Bronchial epithelial cell (primary cell): ENCODE results near the gene NCAM1. TPM values are rescaled to one million over a fixed set of nuclear protein-coding genes. Genes with fewer than 3 reads are reported as not detected.

Source experiments
- DNase-seq: peaks from one replicate; pipeline ENCODE4 v3.0.0-alpha.2; 2010; ENCODE audit warnings: low read depth
- FAIRE-seq: peaks from 2 replicates; lab custom pipeline; 2011; peaks lifted over from hg19 to GRCh38; lab: Jason Lieb, UNC
- H3K27me3 ChIP-seq: 2 replicates; pipeline ENCODE4 v1.5.1; 2011; ENCODE audit warnings: low read length; ENCODE audit not compliant: control insufficient read depth, insufficient read depth
- H3K36me3 ChIP-seq: 2 replicates; pipeline ENCODE4 v1.5.1; 2011; ENCODE audit warnings: low read length; ENCODE audit not compliant: control insufficient read depth, insufficient read depth
- H3K4me3 ChIP-seq: 2 replicates; pipeline ENCODE4 v1.5.1; 2011; ENCODE audit warnings: mild to moderate bottlenecking, low read depth, low read length, control low read depth
- total RNA-seq: library from RNA; depleted of rRNA; stranded (reverse); fragments of >200 nt; gene quantifications from 2 replicates; pipeline ENCODE4 v1.2.1, GENCODE V29; 2014
- TF ChIP-seq, protein P1 (sequence below): IDR thresholded peaks from 2 replicates; pipeline ENCODE4 v1.5.1; 2011; ENCODE audit warnings: mild to moderate bottlenecking, moderate library complexity, low read length, control low read depth, inconsistent platforms; ENCODE audit not compliant: insufficient read depth, severe bottlenecking

The NCAM1 gene
- total RNA-seq, 1 donor from 2014 or later, result under 0.01 TPM

DNA sequence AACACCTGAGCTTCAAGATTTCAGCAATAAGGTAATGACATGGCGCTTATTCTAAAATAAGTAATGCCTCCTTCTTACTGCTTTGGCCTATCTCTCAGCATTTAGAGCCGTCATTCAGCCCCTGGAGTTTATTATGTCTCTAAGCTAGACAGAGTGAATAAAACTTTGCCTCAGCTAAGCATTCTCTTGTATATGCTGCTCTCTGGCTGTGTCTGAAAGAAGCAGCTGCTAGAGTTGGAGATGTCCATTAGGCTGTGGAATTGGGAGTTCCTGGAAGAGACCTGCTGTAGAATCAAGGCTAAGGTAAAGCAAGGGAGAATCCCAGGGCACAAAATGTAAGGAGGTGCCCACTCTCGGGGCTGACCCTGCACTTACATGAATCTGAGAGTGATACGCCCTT is 317.7 kb downstream of the NCAM1 start:
- Histone ChIP-seq H3K36me3 (no peaks in the 10 kb centered on the region), H3K27me3 (no peaks in the 10 kb centered on the region), H3K4me3 (no peak overlapping the region)
- TF ChIP-seq, protein P1, sequence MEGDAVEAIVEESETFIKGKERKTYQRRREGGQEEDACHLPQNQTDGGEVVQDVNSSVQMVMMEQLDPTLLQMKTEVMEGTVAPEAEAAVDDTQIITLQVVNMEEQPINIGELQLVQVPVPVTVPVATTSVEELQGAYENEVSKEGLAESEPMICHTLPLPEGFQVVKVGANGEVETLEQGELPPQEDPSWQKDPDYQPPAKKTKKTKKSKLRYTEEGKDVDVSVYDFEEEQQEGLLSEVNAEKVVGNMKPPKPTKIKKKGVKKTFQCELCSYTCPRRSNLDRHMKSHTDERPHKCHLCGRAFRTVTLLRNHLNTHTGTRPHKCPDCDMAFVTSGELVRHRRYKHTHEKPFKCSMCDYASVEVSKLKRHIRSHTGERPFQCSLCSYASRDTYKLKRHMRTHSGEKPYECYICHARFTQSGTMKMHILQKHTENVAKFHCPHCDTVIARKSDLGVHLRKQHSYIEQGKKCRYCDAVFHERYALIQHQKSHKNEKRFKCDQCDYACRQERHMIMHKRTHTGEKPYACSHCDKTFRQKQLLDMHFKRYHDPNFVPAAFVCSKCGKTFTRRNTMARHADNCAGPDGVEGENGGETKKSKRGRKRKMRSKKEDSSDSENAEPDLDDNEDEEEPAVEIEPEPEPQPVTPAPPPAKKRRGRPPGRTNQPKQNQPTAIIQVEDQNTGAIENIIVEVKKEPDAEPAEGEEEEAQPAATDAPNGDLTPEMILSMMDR, result no peak
- DNase-seq (no peak), FAIRE-seq (no peak)

DNA sequence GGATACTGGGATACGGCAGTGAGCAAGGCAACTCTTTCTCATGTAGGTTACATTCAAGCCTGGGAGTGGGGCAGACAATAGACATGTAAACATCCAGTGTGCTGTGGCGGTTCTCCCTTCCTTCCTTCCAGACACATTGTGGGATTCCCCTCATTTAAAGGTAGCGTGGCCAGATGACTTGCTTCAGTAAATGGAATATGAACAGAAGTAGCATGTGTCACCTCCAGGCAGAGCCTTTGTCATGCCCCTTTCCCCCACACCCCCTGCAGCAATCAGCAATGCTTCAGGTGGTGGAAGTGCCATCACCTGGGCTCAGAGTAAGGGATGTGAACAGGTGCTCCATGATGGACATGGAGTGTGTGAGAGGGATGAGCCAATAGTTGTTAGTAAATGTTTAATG is 318.4 kb downstream of the NCAM1 start:
- DNase-seq (no peak), FAIRE-seq (no peak)
- no peaks in the 10 kb centered on the region for H3K27me3 ChIP-seq
- TF ChIP-seq, protein P1, result no peak
- H3K4me3 ChIP-seq, result no peak overlapping the region
- H3K36me3 ChIP-seq, result no peaks in the 10 kb centered on the region

DNA sequence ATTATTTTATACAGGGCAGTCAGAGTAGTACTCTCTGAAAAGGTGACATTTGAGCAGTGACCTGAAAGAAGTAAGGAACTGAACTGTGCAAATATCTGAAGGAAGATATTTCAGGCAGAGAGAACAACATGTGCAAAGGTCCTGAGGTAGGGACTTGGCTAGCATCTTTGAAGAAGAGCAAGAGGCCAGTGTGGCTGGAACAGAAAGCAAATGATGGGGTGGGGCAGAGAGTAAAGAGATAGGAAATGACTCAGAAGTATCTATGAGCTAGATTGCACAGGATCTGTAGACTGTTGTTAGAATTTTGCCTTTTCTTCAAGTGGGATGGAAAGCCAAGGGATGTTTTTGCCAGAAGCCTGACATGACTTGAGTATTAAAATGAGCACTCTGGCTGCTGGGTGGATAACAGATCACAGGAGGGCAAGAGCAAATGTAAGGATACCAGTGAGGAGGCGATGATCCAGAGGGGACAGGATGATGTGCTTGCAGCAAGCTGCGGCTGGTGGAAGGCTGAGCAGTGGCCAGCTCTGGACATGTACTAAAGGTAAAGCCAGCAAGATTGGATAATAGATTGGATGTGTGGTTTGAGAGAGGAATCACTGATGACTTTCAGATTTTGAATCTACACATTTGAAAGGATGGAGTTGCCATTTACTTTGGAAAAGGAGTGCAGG is 320.0 kb downstream of the NCAM1 start:
- TF ChIP-seq, protein P1, result no peak
- DNase-seq, result no peak
- no peak overlapping the region for H3K4me3 ChIP-seq
- peaks cover 3% of the 10 kb centered on the region for H3K27me3 ChIP-seq
- H3K36me3 ChIP-seq, result no peaks in the 10 kb centered on the region
- FAIRE-seq, result no peak

DNA sequence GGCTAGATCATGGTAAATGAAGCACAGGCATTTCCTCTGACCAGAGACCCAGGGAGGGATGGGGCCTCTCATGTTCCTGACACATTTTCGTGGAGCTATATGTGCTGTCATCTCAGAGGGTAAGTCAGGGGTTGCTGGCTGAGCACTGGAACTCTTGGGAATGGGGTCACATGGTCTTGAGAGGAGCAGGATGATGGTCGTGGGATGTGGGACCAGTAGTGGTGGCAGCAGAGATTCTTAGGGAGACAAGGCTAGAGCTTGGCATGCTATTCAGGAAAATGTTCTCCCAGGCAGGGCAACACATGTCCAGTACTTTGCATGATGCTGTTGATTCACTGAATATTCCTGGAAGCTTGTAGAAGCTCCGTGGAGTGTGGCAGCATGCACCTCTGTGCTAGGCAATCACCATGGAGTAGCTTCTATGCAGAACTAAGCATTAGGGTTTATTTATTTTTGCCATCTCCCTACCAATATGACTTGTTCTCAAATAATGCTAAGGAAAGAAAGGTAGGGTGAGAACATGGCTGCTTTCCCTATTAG is 321.7 kb downstream of the NCAM1 start:
- H3K27me3 ChIP-seq, result peaks cover 3% of the 10 kb centered on the region
- H3K4me3 ChIP-seq, result no peak overlapping the region
- FAIRE-seq, result peak; percentile 47
- H3K36me3 ChIP-seq, result no peaks in the 10 kb centered on the region
- DNase-seq, result no peak
- TF ChIP-seq, protein P1, result no peak

DNA sequence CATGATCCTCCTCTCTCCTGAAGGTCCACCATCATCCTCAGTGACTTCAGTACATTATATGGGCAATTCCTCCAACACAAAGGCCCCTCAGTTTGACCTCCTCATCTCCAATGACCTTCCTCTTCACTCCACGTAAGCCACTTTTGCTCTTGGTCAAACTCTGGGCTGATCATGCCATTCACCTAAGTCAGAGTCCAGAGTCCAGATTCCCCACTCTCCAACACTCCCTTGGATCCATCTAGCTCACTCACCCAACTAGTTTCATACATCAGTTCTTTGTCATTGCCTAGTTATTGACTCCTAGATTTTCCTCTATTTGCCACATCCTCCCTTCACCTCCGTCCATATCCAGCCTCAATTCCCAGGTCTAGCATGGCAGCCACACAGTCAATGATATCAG is 322.7 kb downstream of the NCAM1 start:
- DNase-seq, result no peak
- FAIRE-seq, result no peak
- no peaks in the 10 kb centered on the region for H3K36me3 ChIP-seq
- no peak overlapping the region for H3K4me3 ChIP-seq
- TF ChIP-seq, protein P1, result no peak
- peaks cover 3% of the 10 kb centered on the region for H3K27me3 ChIP-seq
